GM21576 (cell line): ENCODE measurements around the gene HLCS.
"Not testable (repeated sequence)": the region's sequence is repeated elsewhere in the genome, so short reads cannot be mapped to it uniquely, and the experiment has no call there.

Source experiments
- ATAC-seq: cut with Tn5 transposase; IDR thresholded peaks from one replicate; pipeline ENCODE4 v1.9.1; 2021; ENCODE audit warnings: mild to moderate bottlenecking, moderate library complexity; ENCODE audit not compliant: unreplicated experiment

The HLCS gene

GRCh38 chr21:36966066-36966820 lies at the start of gene HLCS:
TSS of gene HLCS (minus strand) at chr21:36966669. CDS start at chr21:36966638, 31 bp downstream.
- peak; percentile 66 for ATAC-seq

- ATAC-seq: peak; percentile 90
These were observed 43.4 kb upstream of the HLCS start for GRCh38 chr21:37009740-37010341.

- ATAC-seq: no peak
These were observed 42.3 kb upstream of the HLCS start for GRCh38 chr21:37008724-37009123.

- ATAC-seq: no peak
These were observed 40.2 kb upstream of the HLCS start, which contains the start of gene RIPPLY3 for GRCh38 chr21:37006486-37007291. TSS of gene RIPPLY3 (plus strand) at chr21:37006702. CDS start at chr21:37006773, 71 bp downstream.

- no peak for ATAC-seq
These were observed 39.3 kb upstream of the HLCS start for GRCh38 chr21:37005548-37006485.

DNA sequence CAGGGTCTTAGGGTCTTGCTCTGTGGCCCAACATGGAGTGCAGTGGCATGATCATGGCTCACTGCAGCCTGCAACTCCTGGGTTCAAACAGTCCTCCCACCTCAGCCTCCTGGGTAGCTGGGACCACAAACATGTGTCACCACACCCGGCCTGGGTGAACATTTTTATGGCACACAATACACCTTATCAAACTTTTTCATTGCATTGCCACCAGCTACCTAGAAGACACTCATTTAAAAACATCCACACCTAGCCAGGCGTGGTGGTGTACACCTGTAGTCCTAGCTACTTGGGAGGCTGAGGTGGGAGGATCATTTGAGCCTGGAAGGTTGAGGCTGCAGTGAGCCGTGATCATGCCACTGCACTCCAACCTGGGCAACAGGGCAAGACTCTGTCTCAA lies 37.4 kb upstream of the HLCS start:
- not testable (repeated sequence) for ATAC-seq

DNA sequence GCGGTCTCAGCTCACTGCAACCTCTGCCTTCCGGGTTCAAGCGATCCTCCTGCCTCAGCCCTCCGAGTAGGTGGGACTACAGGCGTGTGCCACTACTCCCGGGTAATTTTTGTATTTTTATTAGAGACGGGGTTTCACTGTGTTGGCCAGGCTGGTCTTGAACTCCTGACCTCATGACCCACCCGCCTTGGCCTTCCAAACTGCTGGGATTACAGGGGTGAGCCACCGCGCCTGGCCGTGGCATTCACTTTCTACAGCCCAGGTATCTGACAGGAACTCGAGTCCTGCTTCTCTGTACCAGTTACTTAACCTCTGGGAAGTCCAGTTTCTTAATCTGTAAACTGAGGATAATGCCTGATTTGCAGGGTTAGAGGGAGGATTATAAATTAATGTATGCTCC lies 36.4 kb upstream of the HLCS start:
- not testable (repeated sequence) for ATAC-seq

- no peak for ATAC-seq
These were observed 35.0 kb upstream of the HLCS start for GRCh38 chr21:37001441-37001840.

GRCh38 chr21:37000381-37000780 lies 33.9 kb upstream of the HLCS start:
- no peak for ATAC-seq

GRCh38 chr21:36999131-36999898 lies 32.8 kb upstream of the HLCS start:
- ATAC-seq: no peak

- ATAC-seq: not testable (repeated sequence)
These were observed 28.8 kb upstream of the HLCS start for GRCh38 chr21:36995285-36995684.

DNA sequence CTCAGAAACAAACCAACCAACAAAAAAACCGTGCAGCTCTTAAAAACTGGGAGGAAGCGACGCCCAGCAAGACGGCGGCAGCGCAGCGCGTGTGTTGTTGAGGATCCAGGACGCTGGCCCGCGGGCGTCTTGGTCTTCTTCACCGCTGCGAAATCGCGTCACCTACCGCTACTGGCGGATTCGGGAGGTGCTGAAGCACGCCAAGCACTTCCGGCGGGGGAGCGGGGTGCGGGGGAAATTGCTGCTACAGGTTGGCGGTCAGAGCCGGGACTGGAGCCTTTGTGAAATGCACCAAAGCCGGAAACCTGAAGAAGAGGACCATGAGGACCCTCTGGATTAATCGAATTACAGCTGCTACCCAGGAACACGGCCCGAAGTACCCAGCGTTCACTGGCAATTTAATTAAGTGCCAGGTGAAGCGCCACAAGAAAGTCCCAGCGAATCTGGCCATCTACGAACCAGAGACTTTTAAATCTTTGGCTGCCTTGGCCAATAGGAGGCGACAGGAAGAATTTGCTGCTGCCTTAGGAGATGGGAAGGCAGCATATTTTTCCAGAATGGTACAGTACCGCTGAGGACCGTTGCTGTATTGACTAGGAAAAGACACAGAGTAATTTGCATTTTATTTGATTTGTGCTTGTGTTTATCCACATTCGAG lies 28.2 kb upstream of the HLCS start:
- no peak for ATAC-seq

GRCh38 chr21:36992671-36993070 lies 26.2 kb upstream of the HLCS start:
- no peak for ATAC-seq

DNA sequence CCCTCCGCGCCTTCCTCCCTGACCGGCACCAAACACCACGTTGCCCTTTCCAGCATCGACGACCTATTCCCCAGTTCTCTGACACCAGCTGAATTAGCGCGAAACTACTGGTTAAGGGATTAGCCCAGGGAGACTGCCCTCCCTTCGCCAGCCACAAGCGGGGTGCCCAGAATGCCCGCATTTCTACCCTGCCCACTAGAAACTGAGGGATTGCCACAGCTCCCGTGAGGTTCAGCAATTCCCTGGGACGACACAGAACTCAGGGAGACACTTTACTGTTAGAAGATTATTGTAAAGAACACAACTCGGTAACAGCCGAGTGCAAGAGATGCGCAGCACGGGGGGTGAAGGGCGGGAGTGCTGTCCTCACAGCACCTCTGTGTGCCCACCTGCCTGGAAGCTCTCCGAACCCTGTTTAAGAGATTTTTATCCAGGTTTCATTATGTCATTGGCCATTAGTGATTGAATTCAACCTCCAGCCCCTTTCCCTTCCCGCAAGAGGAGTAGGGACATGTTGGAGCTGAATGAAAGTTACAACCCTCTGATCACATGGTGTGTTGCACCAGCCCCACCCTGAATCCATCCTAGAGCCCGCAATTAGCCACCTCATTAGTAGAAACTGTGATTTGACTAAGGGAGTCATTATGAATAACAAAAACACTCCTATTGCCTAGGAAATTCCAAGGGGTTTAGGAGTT lies 24.2 kb upstream of the HLCS start:
- no peak for ATAC-seq

GRCh38 chr21:36989699-36990507 lies 23.4 kb upstream of the HLCS start:
- ATAC-seq: peak; percentile 83

GRCh38 chr21:36989199-36989698 lies 22.8 kb upstream of the HLCS start:
- not testable (repeated sequence) for ATAC-seq

DNA sequence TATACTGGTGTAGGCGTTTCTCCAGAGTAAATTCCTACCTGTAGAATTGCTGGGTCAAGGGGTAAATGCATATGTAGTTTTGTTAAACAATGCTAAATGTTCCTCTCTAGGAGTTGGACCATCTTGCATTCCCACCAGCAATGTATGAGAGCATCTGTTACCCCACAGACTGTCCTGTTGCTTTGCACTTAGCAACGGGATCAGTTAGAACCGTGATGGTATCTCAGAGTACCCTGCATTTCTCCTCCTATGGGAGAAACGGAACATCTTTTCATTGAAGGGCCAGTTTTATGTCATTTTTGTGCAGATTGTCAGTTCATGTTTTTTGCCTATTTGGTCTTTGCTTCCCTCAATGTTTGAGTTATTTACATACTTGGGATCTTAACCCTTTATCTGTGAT lies 22.1 kb upstream of the HLCS start:
- no peak for ATAC-seq

DNA sequence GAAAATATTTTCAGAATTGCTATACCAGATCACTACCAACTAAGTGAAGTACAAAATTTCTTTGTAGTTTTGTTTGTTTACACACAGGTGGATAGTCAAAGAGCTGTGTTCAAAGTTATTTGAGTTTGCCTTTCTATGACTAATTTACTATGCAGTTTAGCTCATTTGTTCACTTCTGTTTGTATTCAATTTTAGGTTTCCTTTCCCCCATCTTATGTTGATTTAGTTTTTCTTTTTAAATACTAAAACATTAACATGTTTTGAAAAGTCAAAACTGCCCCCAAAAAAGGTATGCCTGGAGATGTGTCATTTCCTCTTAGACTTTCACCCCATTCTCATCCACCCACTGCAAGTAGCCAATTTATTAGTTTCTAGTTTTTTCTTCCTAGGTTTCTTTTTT lies 21.4 kb upstream of the HLCS start:
- no peak for ATAC-seq
